Tibial nerve (tissue), 4 donors: ENCODE measurements around the gene FNBP1.

Experiments
- CTCF ChIP-seq, 5 experiments: fragments of 200-600 bp in 3 of 5; fragments of 450-650 bp in 2 of 5; sonication (generic) in 3 of 5; IDR thresholded peaks; one replicate each; pipeline ENCODE4 v1.5.1; 2016 to 2019; ENCODE audit warnings: antibody characterized with exemption in 5 of 5, mild to moderate bottlenecking in 3 of 5, moderate library complexity in 2 of 5
- EP300 ChIP-seq, 2 donors: sonication (generic); formaldehyde crosslinking; IDR thresholded peaks; one replicate each; pipeline ENCODE4 v1.6.1; 2017; ENCODE audit warnings: antibody characterized with exemption in 2 of 2, mild to moderate bottlenecking in 1 of 2
- POLR2A ChIP-seq, 2 donors: fragments of 450-650 bp; IDR thresholded peaks; one replicate each; pipeline ENCODE4 v1.6.1; 2017; ENCODE audit warnings: antibody characterized with exemption in 2 of 2, mild to moderate bottlenecking in 2 of 2, moderate library complexity in 2 of 2

DNA sequence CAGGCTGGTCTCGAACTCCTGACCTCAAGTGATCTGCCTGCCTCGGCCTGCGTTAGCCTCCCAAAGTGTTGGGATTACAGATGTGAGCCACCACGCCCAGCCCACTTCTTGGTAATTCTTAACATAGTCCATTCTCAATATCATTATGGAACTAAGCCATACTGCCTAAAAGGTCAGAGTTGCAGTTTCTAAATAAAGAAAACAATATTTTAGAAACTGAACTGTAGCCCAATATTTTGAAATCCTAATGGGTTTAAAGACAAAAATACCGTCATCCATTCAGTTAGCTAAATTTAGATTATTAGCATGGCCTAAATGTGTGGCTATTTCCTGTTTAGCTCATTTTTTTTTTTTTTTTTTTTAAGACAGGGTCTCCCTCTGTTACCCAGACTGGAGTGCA is 108.2 kb downstream of the FNBP1 start:
- no peak for TF ChIP-seq CTCF (IDR thresholded peaks at IDR 0.05)
- TF ChIP-seq POLR2A (IDR thresholded peaks at IDR 0.05) = no peak
- TF ChIP-seq EP300 (IDR thresholded peaks at IDR 0.05) = no peak
